GM23338 (cell line): ENCODE data around the gene RXRA. TPM values are rescaled to one million over a fixed set of nuclear protein-coding genes. Genes with fewer than 3 reads are reported as not detected.

Experiments
- ATAC-seq: fragments of 200-7000 bp; cut with Tn5 transposase; 3 replicates; pipeline ENCODE4 v1.9.1; 2020
- DNase-seq: peaks from one replicate; pipeline ENCODE4 v3.0.0-alpha.2; 2015; ENCODE audit warnings: low spot score
- H2AFZ ChIP-seq: fragments of 200-600 bp; sonication (generic); 2 replicates; pipeline ENCODE4 v1.8.0; 2016; ENCODE audit warnings: antibody characterized with exemption, mild to moderate bottlenecking, moderate library complexity
- H3F3A ChIP-seq: fragments of 200-600 bp; sonication (generic); replicated peaks from 2 replicates; pipeline ENCODE4 v1.8.0; 2017; ENCODE audit warnings: antibody characterized with exemption, mixed run types, low read depth
- H3K27ac ChIP-seq: fragments of 200-600 bp; sonication (generic); 2 replicates; pipeline ENCODE4 v1.6.1; 2016; ENCODE audit warnings: low read depth
- H3K27me3 ChIP-seq: fragments of 200-600 bp; sonication (generic); 2 replicates; pipeline ENCODE4 v1.8.0; 2016; ENCODE audit warnings: mild to moderate bottlenecking, mixed run types, moderate library complexity; ENCODE audit not compliant: insufficient read depth
- H3K36me3 ChIP-seq: fragments of 200-600 bp; sonication (generic); 2 replicates; pipeline ENCODE4 v1.8.0; 2016; ENCODE audit warnings: mild to moderate bottlenecking; ENCODE audit not compliant: insufficient read depth
- H3K4me1 ChIP-seq: fragments of 200-600 bp; sonication (generic); 2 replicates; pipeline ENCODE4 v1.8.0; 2016; ENCODE audit warnings: mild to moderate bottlenecking, moderate library complexity; ENCODE audit not compliant: insufficient read depth
- H3K4me2 ChIP-seq: fragments of 200-600 bp; sonication (generic); 2 replicates; pipeline ENCODE4 v1.7.1; 2017; ENCODE audit warnings: mixed run types
- H3K4me3 ChIP-seq: fragments of 200-600 bp; sonication (generic); 2 replicates; pipeline ENCODE4 v1.6.1; 2016; ENCODE audit warnings: mixed run types
- H3K79me2 ChIP-seq: fragments of 200-600 bp; sonication (generic); replicated peaks from 2 replicates; pipeline ENCODE4 v1.8.0; 2017; ENCODE audit warnings: mild to moderate bottlenecking; ENCODE audit not compliant: insufficient read depth
- H3K9me2 ChIP-seq: fragments of 200-600 bp; sonication (generic); 2 replicates; pipeline ENCODE4 v1.8.0; 2017; ENCODE audit not compliant: insufficient read depth
- H4K20me1 ChIP-seq: fragments of 200-600 bp; sonication (generic); replicated peaks from 2 replicates; pipeline ENCODE4 v1.8.0; 2017; ENCODE audit warnings: mild to moderate bottlenecking; ENCODE audit not compliant: insufficient read depth
- H3K27ac Mint-ChIP-seq: 2 replicates; pipeline ENCODE4 v1.8.0; 2020; ENCODE audit warnings: inconsistent platforms, mild to moderate bottlenecking, moderate library complexity, mixed read lengths
- H3K27me3 Mint-ChIP-seq: 3 replicates; pipeline ENCODE4 v1.8.0; 2022; ENCODE audit warnings: low read depth, mild to moderate bottlenecking, moderate library complexity, mixed read lengths, inconsistent platforms; ENCODE audit not compliant: insufficient read depth, poor library complexity
- H3K36me3 Mint-ChIP-seq: 3 replicates; pipeline ENCODE4 v1.8.0; 2021; ENCODE audit warnings: low read depth, mild to moderate bottlenecking, inconsistent platforms, moderate library complexity, mixed read lengths
- H3K4me1 Mint-ChIP-seq: 3 replicates; pipeline ENCODE4 v1.8.0; 2020; ENCODE audit warnings: mild to moderate bottlenecking, inconsistent platforms, mixed read lengths
- H3K4me3 Mint-ChIP-seq: 3 replicates; pipeline ENCODE4 v1.8.0; 2021; ENCODE audit warnings: moderate library complexity, mild to moderate bottlenecking, inconsistent platforms, mixed read lengths
- H3K9me3 Mint-ChIP-seq: 3 replicates; pipeline ENCODE4 v1.8.0; 2020; ENCODE audit warnings: moderate library complexity, mild to moderate bottlenecking, inconsistent platforms, mixed read lengths
- CREB1 ChIP-seq: fragments of 250-450 bp; sonication (Bioruptor Pico); IDR thresholded peaks from 2 replicates; pipeline ENCODE4 v1.5.0; 2020; ENCODE audit warnings: low read depth, mild to moderate bottlenecking, moderate library complexity
- EZH2 ChIP-seq: fragments of 200-600 bp; sonication (generic); IDR thresholded peaks from one replicate; pipeline ENCODE4 v1.8.0; 2017; ENCODE audit warnings: antibody characterized with exemption, mild to moderate bottlenecking, low read depth; ENCODE audit not compliant: unreplicated experiment
- EZH2phosphoT487 ChIP-seq: fragments of 200-600 bp; sonication (generic); IDR thresholded peaks from one replicate; pipeline ENCODE4 v1.8.1; 2018; ENCODE audit warnings: antibody characterized with exemption; ENCODE audit not compliant: unreplicated experiment
- JUNB ChIP-seq: IDR thresholded peaks from one replicate; pipeline ENCODE4 v1.6.1; 2016; ENCODE audit warnings: antibody characterized with exemption; ENCODE audit not compliant: unreplicated experiment
- NANOG ChIP-seq: IDR thresholded peaks from 2 replicates; pipeline ENCODE4 v1.6.1; 2016; ENCODE audit warnings: antibody characterized with exemption, borderline replicate concordance
- POLR2AphosphoS5 ChIP-seq: IDR thresholded peaks from 2 replicates; pipeline ENCODE4 v1.6.1; 2016; ENCODE audit warnings: antibody characterized with exemption, low read depth
- STAT1 ChIP-seq: IDR thresholded peaks from one replicate; pipeline ENCODE4 v1.6.1; 2016; ENCODE audit warnings: antibody characterized with exemption; ENCODE audit not compliant: unreplicated experiment
- ZNF114 ChIP-seq: fragments of 250-450 bp; sonication (Bioruptor Pico); IDR thresholded peaks from 2 replicates; pipeline ENCODE4 v1.5.0; 2020; ENCODE audit warnings: mild to moderate bottlenecking, moderate library complexity
- ZNF331 ChIP-seq: fragments of 250-450 bp; sonication (Bioruptor Pico); IDR thresholded peaks from 2 replicates; pipeline ENCODE4 v1.5.0; 2020; ENCODE audit warnings: low read depth, mild to moderate bottlenecking, moderate library complexity
- polyA plus RNA-seq: library from polyadenylated mRNA; unstranded; fragments of >200 nt; fragmentation: Nextera tagmentation; extraction: Ambion mirVana; gene quantifications from 2 replicates; pipeline ENCODE4 v1.2.1, GENCODE V29; 2016
- total RNA-seq: library from RNA; depleted of rRNA; stranded (reverse); fragments of >200 nt; shearing (Covaris generic); gene quantifications from 2 replicates; pipeline ENCODE4 v1.2.3, GENCODE V29; 2014
- TF ChIP-seq, protein P1 (sequence below), 2 experiments: fragments of 200-600 bp in 1 of 2; sonication (generic) in 1 of 2; conservative IDR thresholded peaks; 2 replicates each; pipeline versions ENCODE4 v1.5.1 to v1.6.1; 2016 to 2017; ENCODE audit warnings: antibody characterized with exemption in 2 of 2, low read depth in 2 of 2, mild to moderate bottlenecking in 2 of 2, moderate library complexity in 1 of 2
- TF ChIP-seq, protein P2 (sequence below): IDR thresholded peaks from 2 replicates; pipeline ENCODE4 v1.6.1; 2016; ENCODE audit warnings: antibody characterized with exemption
- TF ChIP-seq, protein P3 (sequence below): fragments of 250-450 bp; sonication (Bioruptor Pico); IDR thresholded peaks from 2 replicates; pipeline ENCODE4 v1.5.0; 2020; ENCODE audit warnings: mild to moderate bottlenecking, moderate library complexity
- TF ChIP-seq, protein P4 (sequence below): IDR thresholded peaks from one replicate; pipeline ENCODE4 v1.6.1; 2018; ENCODE audit warnings: antibody characterized with exemption; ENCODE audit not compliant: unreplicated experiment

RXRA gene
- total and polyA plus RNA-seq, 2 experiments from 2014 or later = 4.9 to 17.9 TPM

DNA sequence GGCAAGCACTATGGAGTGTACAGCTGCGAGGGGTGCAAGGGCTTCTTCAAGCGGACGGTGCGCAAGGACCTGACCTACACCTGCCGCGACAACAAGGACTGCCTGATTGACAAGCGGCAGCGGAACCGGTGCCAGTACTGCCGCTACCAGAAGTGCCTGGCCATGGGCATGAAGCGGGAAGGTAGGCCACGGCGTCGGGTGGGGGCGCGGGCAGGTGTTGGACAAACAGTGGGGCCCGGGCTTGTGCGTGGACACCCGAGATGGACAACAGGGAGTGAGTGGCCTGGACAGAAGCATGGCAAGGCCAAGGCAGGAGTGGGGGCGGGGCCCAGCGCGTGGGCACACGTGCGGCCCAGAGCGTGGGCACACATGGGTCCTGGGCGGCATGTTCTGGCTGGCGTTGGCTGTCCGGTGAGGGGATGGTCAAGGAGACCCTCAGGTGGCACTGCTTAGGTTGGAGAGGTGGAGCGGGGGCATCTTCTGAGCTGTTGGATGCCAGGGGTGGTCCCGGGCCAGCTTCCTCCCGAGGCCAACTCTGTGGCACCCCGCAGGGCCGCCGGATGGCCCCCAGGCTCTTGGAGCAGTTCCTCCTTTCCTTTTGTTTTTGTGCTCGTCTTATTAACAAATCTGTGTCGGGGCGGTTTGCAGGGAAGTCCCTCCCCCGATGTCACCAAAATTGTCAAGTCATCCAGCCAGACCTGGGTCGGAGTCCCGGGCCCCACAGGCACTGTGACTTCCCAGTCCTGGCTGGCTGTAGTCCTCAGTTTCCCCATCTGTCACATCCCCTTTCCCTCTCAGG is 82.9 kb downstream of the RXRA start:
- Mint-ChIP-seq H3K36me3 (no peaks in the 10 kb centered on the region; the same call in 2 of the 3 replicates), H3K27ac (peak overlapping the region; percentile 94)

More for the DNA sequence above, 82.9 kb downstream of the RXRA start:
- H3K79me2 ChIP-seq = no peaks in the 10 kb centered on the region
- TF ChIP-seq, protein P1, sequence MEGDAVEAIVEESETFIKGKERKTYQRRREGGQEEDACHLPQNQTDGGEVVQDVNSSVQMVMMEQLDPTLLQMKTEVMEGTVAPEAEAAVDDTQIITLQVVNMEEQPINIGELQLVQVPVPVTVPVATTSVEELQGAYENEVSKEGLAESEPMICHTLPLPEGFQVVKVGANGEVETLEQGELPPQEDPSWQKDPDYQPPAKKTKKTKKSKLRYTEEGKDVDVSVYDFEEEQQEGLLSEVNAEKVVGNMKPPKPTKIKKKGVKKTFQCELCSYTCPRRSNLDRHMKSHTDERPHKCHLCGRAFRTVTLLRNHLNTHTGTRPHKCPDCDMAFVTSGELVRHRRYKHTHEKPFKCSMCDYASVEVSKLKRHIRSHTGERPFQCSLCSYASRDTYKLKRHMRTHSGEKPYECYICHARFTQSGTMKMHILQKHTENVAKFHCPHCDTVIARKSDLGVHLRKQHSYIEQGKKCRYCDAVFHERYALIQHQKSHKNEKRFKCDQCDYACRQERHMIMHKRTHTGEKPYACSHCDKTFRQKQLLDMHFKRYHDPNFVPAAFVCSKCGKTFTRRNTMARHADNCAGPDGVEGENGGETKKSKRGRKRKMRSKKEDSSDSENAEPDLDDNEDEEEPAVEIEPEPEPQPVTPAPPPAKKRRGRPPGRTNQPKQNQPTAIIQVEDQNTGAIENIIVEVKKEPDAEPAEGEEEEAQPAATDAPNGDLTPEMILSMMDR (conservative IDR thresholded peaks at IDR 0.05; ENCODE audit: low read depth in 2 of 2) = no peak
- TF ChIP-seq EZH2phosphoT487 = no peak
- no peak for TF ChIP-seq ZNF114
- TF ChIP-seq POLR2AphosphoS5 = no peak
- TF ChIP-seq, protein P2, sequence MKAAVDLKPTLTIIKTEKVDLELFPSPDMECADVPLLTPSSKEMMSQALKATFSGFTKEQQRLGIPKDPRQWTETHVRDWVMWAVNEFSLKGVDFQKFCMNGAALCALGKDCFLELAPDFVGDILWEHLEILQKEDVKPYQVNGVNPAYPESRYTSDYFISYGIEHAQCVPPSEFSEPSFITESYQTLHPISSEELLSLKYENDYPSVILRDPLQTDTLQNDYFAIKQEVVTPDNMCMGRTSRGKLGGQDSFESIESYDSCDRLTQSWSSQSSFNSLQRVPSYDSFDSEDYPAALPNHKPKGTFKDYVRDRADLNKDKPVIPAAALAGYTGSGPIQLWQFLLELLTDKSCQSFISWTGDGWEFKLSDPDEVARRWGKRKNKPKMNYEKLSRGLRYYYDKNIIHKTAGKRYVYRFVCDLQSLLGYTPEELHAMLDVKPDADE = no peak
- no peak for TF ChIP-seq EZH2
- TF ChIP-seq ZNF331 (CRISPR knock-in tag) = no peak
- TF ChIP-seq, protein P3, sequence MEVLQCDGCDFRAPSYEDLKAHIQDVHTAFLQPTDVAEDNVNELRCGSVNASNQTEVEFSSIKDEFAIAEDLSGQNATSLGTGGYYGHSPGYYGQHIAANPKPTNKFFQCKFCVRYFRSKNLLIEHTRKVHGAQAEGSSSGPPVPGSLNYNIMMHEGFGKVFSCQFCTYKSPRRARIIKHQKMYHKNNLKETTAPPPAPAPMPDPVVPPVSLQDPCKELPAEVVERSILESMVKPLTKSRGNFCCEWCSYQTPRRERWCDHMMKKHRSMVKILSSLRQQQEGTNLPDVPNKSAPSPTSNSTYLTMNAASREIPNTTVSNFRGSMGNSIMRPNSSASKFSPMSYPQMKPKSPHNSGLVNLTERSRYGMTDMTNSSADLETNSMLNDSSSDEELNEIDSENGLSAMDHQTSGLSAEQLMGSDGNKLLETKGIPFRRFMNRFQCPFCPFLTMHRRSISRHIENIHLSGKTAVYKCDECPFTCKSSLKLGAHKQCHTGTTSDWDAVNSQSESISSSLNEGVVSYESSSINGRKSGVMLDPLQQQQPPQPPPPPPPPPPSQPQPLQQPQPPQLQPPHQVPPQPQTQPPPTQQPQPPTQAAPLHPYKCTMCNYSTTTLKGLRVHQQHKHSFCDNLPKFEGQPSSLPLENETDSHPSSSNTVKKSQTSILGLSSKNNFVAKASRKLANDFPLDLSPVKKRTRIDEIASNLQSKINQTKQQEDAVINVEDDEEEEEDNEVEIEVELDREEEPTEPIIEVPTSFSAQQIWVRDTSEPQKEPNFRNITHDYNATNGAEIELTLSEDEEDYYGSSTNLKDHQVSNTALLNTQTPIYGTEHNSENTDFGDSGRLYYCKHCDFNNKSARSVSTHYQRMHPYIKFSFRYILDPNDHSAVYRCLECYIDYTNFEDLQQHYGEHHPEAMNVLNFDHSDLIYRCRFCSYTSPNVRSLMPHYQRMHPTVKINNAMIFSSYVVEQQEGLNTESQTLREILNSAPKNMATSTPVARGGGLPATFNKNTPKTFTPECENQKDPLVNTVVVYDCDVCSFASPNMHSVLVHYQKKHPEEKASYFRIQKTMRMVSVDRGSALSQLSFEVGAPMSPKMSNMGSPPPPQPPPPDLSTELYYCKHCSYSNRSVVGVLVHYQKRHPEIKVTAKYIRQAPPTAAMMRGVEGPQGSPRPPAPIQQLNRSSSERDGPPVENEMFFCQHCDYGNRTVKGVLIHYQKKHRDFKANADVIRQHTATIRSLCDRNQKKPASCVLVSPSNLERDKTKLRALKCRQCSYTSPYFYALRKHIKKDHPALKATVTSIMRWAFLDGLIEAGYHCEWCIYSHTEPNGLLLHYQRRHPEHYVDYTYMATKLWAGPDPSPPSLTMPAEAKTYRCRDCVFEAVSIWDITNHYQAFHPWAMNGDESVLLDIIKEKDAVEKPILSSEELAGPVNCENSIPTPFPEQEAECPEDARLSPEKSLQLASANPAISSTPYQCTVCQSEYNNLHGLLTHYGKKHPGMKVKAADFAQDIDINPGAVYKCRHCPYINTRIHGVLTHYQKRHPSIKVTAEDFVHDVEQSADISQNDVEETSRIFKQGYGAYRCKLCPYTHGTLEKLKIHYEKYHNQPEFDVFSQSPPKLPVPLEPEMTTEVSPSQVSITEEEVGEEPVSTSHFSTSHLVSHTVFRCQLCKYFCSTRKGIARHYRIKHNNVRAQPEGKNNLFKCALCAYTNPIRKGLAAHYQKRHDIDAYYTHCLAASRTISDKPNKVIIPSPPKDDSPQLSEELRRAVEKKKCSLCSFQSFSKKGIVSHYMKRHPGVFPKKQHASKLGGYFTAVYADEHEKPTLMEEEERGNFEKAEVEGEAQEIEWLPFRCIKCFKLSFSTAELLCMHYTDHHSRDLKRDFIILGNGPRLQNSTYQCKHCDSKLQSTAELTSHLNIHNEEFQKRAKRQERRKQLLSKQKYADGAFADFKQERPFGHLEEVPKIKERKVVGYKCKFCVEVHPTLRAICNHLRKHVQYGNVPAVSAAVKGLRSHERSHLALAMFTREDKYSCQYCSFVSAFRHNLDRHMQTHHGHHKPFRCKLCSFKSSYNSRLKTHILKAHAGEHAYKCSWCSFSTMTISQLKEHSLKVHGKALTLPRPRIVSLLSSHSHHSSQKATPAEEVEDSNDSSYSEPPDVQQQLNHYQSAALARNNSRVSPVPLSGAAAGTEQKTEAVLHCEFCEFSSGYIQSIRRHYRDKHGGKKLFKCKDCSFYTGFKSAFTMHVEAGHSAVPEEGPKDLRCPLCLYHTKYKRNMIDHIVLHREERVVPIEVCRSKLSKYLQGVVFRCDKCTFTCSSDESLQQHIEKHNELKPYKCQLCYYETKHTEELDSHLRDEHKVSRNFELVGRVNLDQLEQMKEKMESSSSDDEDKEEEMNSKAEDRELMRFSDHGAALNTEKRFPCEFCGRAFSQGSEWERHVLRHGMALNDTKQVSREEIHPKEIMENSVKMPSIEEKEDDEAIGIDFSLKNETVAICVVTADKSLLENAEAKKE (CRISPR knock-in tag) = no peak
- TF ChIP-seq, protein P4, sequence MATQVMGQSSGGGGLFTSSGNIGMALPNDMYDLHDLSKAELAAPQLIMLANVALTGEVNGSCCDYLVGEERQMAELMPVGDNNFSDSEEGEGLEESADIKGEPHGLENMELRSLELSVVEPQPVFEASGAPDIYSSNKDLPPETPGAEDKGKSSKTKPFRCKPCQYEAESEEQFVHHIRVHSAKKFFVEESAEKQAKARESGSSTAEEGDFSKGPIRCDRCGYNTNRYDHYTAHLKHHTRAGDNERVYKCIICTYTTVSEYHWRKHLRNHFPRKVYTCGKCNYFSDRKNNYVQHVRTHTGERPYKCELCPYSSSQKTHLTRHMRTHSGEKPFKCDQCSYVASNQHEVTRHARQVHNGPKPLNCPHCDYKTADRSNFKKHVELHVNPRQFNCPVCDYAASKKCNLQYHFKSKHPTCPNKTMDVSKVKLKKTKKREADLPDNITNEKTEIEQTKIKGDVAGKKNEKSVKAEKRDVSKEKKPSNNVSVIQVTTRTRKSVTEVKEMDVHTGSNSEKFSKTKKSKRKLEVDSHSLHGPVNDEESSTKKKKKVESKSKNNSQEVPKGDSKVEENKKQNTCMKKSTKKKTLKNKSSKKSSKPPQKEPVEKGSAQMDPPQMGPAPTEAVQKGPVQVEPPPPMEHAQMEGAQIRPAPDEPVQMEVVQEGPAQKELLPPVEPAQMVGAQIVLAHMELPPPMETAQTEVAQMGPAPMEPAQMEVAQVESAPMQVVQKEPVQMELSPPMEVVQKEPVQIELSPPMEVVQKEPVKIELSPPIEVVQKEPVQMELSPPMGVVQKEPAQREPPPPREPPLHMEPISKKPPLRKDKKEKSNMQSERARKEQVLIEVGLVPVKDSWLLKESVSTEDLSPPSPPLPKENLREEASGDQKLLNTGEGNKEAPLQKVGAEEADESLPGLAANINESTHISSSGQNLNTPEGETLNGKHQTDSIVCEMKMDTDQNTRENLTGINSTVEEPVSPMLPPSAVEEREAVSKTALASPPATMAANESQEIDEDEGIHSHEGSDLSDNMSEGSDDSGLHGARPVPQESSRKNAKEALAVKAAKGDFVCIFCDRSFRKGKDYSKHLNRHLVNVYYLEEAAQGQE = no peak
- TF ChIP-seq NANOG = no peak
- TF ChIP-seq JUNB = no peak
- no peak for TF ChIP-seq STAT1
- no peak for TF ChIP-seq CREB1 (CRISPR knock-in tag)
- H3K4me3 ChIP-seq = no peak overlapping the region
- H3K4me1 ChIP-seq = no peaks in the 10 kb centered on the region
- Mint-ChIP-seq H3K4me1 (peaks cover 16% of the 10 kb centered on the region), H3K9me3 (no peaks in the 10 kb centered on the region), H3K4me3 (no peak overlapping the region), H3K27me3 (peaks cover 6% of the 10 kb centered on the region)
- no peaks in the 10 kb centered on the region for H3F3A ChIP-seq
- DNase-seq = no peak
- no peaks in the 10 kb centered on the region for H3K27me3 ChIP-seq
- no peaks in the 10 kb centered on the region for H3K36me3 ChIP-seq
- no peaks in the 10 kb centered on the region for H4K20me1 ChIP-seq
- no peak overlapping the region for H2AFZ ChIP-seq
- H3K27ac ChIP-seq = no peak overlapping the region
- no peak overlapping the region for H3K4me2 ChIP-seq
- no peaks in the 10 kb centered on the region for H3K9me2 ChIP-seq
- ATAC-seq = no peak
